Stromal cell of bone marrow (primary cell): ENCODE measurements around the gene NDUFB10.
"Not testable (repeated sequence)": the region's sequence is repeated elsewhere in the genome, so short reads cannot be mapped to it uniquely, and the experiment has no call there.

Experiments used
- DNase-seq: peaks from one replicate; pipeline ENCODE4 v3.0.0-alpha.2; 2012; ENCODE audit warnings: low read depth

The NDUFB10 gene

GRCh38 chr16:1924095-1924494 lies 35.2 kb upstream of the NDUFB10 start:
- DNase-seq, result no peak

- DNase-seq, result no peak
Measured at GRCh38 chr16:1926271-1926670, 33.1 kb upstream of the NDUFB10 start.

- no peak for DNase-seq
Measured at GRCh38 chr16:1929105-1929504, 30.2 kb upstream of the NDUFB10 start.

- DNase-seq, result peak; percentile 55
Measured at GRCh38 chr16:1929578-1930337, 29.6 kb upstream of the NDUFB10 start.

- no peak for DNase-seq
Measured at GRCh38 chr16:1930338-1930720, 29.0 kb upstream of the NDUFB10 start.

GRCh38 chr16:1932050-1933028 lies 27.0 kb upstream of the NDUFB10 start:
- DNase-seq, result no peak

- no peak for DNase-seq
Measured at GRCh38 chr16:1933097-1933661, 26.2 kb upstream of the NDUFB10 start.

- no peak for DNase-seq
Measured at GRCh38 chr16:1936945-1937479, 22.3 kb upstream of the NDUFB10 start.

GRCh38 chr16:1938316-1938715 lies 21.0 kb upstream of the NDUFB10 start:
- no peak for DNase-seq

GRCh38 chr16:1938910-1939309 lies 20.4 kb upstream of the NDUFB10 start:
- DNase-seq, result no peak

GRCh38 chr16:1939833-1940232 lies 19.5 kb upstream of the NDUFB10 start:
- not testable (repeated sequence) for DNase-seq

GRCh38 chr16:1940273-1941161 lies 18.8 kb upstream of the NDUFB10 start:
- no peak for DNase-seq

- DNase-seq, result no peak
Measured at GRCh38 chr16:1941162-1942046, 17.9 kb upstream of the NDUFB10 start.

GRCh38 chr16:1942047-1942809 lies 17.1 kb upstream of the NDUFB10 start:
- DNase-seq, result no peak

GRCh38 chr16:1942810-1943726 lies 16.3 kb upstream of the NDUFB10 start, which contains the start of gene MSRB1:
Gene MSRB1 (minus strand): TSS chr16:1943199. CDS start chr16:1943156, 43 bp downstream.
- peak; percentile 97 for DNase-seq

- no peak for DNase-seq
Measured at GRCh38 chr16:1944612-1945199, 14.6 kb upstream of the NDUFB10 start.

GRCh38 chr16:1945559-1946391 lies 13.6 kb upstream of the NDUFB10 start:
- DNase-seq, result no peak
